B cell (primary cell): ENCODE measurements around the gene ROM1. TPM values are rescaled to one million over a fixed set of nuclear protein-coding genes. Genes with fewer than 3 reads are reported as not detected.
"Not testable (repeated sequence)": the region's sequence is repeated elsewhere in the genome, so short reads cannot be mapped to it uniquely, and the experiment has no call there.

Experiments
- ATAC-seq: fragments of 200-7000 bp; cut with Tn5 transposase; one replicate; pipeline ENCODE4 v1.10.0; 2021; ENCODE audit warnings: low read depth, mild to moderate bottlenecking, moderate number of reproducible peaks, moderate library complexity
- CTCF ChIA-PET: fragments of 350-600 bp; sonication (Branson Sonifier 250); formaldehyde crosslinking; loops from one replicate; lab custom pipeline; 2021; ENCODE audit warnings: antibody characterized with exemption, inconsistent platforms; lab: Charles Lee
- POLR2A ChIA-PET: fragments of 350-600 bp; sonication (Branson Sonifier 250); formaldehyde crosslinking; loops from one replicate; lab custom pipeline; 2021; ENCODE audit warnings: antibody characterized with exemption; lab: Charles Lee
- DNase-seq: peaks from one replicate; pipeline ENCODE4 v3.0.0; 2013
- H2AFZ ChIP-seq: 2 replicates; pipeline ENCODE4 v1.6.1; 2012; ENCODE audit warnings: mild to moderate bottlenecking, low read depth, low read length; ENCODE audit not compliant: insufficient read depth, poor library complexity, severe bottlenecking
- H3K27ac ChIP-seq, 2 donors: 1 replicate in 1 of 2; 2 replicates in 1 of 2; pipeline ENCODE4 v1.5.1; 2012 to 2013; ENCODE audit warnings: low read length in 2 of 2, mild to moderate bottlenecking in 2 of 2, moderate library complexity in 1 of 2
- H3K27me3 ChIP-seq, 4 experiments: fragments of 200-600 bp in 1 of 4; sonication (generic) in 1 of 4; replicated peaks in 1 of 4; 1 replicate in 2 of 4; 2 replicates in 2 of 4; pipeline versions ENCODE4 v1.6.1 to v1.7.0; 2013 to 2016; ENCODE audit warnings: low read length in 3 of 4, mild to moderate bottlenecking in 2 of 4, mixed read lengths in 1 of 4, moderate library complexity in 1 of 4; ENCODE audit not compliant: insufficient read depth in 4 of 4, control insufficient read depth in 3 of 4; ENCODE audit errors: control extremely low read depth in 1 of 4
- H3K36me3 ChIP-seq, 2 experiments: replicated peaks in 1 of 2; 1 replicate in 1 of 2; 2 replicates in 1 of 2; pipeline versions ENCODE4 v1.6.1 to v1.7.1; 2013; ENCODE audit warnings: low read length in 1 of 2; ENCODE audit not compliant: insufficient read depth in 2 of 2, control insufficient read depth in 1 of 2; ENCODE audit errors: control extremely low read depth in 1 of 2, extremely low read depth in 1 of 2
- H3K4me1 ChIP-seq, 2 donors: fragments of 200-600 bp in 1 of 2; sonication (generic) in 1 of 2; 1 replicate in 1 of 2; 2 replicates in 1 of 2; pipeline versions ENCODE4 v1.5.1 to v1.6.1; 2013 to 2017; ENCODE audit warnings: low read length in 2 of 2; ENCODE audit not compliant: control insufficient read depth in 2 of 2, insufficient read depth in 2 of 2
- H3K4me2 ChIP-seq: replicated peaks from 2 replicates; pipeline ENCODE3; 2012; ENCODE audit warnings: mild to moderate bottlenecking, low read depth, low read length; ENCODE audit not compliant: poor library complexity, severe bottlenecking
- H3K4me3 ChIP-seq, 5 experiments: fragments of 200-600 bp in 1 of 5; sonication (generic) in 1 of 5; 1 replicate in 3 of 5; 2 replicates in 2 of 5; pipeline versions ENCODE4 v1.5.1 to v1.7.0; 2011 to 2016; ENCODE audit warnings: low read length in 4 of 5, mild to moderate bottlenecking in 4 of 5, low read depth in 2 of 5, control low read depth in 1 of 5, moderate library complexity in 1 of 5; ENCODE audit not compliant: insufficient read depth in 1 of 5; ENCODE audit errors: control extremely low read depth in 1 of 5, extremely low read depth in 1 of 5
- H3K79me2 ChIP-seq: fragments of 200-600 bp; sonication (generic); one replicate; pipeline ENCODE4 v1.6.0; 2016; ENCODE audit warnings: low read length; ENCODE audit not compliant: control insufficient read depth, insufficient read depth
- H3K9ac ChIP-seq: fragments of 200-600 bp; sonication (generic); 2 replicates; pipeline ENCODE4 v1.6.1; 2017; ENCODE audit warnings: mild to moderate bottlenecking, low read length, moderate library complexity
- H3K9me3 ChIP-seq, 3 donors: one replicate each; pipeline versions ENCODE4 v1.6.1 to v1.7.1; 2013; ENCODE audit warnings: low read length in 2 of 3; ENCODE audit not compliant: control insufficient read depth in 2 of 3, insufficient read depth in 1 of 3; ENCODE audit errors: control extremely low read depth in 1 of 3
- H4K20me1 ChIP-seq: 2 replicates; pipeline ENCODE4 v1.6.0; 2012; ENCODE audit warnings: mild to moderate bottlenecking, low read length; ENCODE audit not compliant: insufficient read depth, control insufficient read depth, poor library complexity, severe bottlenecking
- H3K27ac Mint-ChIP-seq: one replicate; pipeline ENCODE4 v1.8.0; 2021; ENCODE audit warnings: mixed read lengths
- H3K27me3 Mint-ChIP-seq: one replicate; pipeline ENCODE4 v1.8.0; 2021; ENCODE audit warnings: mixed read lengths
- H3K4me1 Mint-ChIP-seq: one replicate; pipeline ENCODE4 v1.8.0; 2021; ENCODE audit warnings: mixed read lengths
- H3K4me3 Mint-ChIP-seq: one replicate; pipeline ENCODE4 v1.8.0; 2021; ENCODE audit warnings: mixed read lengths
- H3K9me3 Mint-ChIP-seq: one replicate; pipeline ENCODE4 v1.8.0; 2022; ENCODE audit warnings: mixed read lengths; ENCODE audit not compliant: insufficient read depth
- CTCF ChIP-seq: fragments of 200-600 bp; IDR thresholded peaks from one replicate; pipeline ENCODE4 v1.8.0; 2022; ENCODE audit warnings: antibody characterized with exemption, mild to moderate bottlenecking
- EZH2 ChIP-seq: IDR thresholded peaks from 2 replicates; pipeline ENCODE4 v1.6.1; 2012; ENCODE audit warnings: borderline replicate concordance, low read depth, mild to moderate bottlenecking, moderate library complexity, low read length; ENCODE audit not compliant: insufficient read depth, poor library complexity, severe bottlenecking
- WGBS: methylation state at CpG from one replicate; pipeline ENCODE4 v1.1.5; 2013; ENCODE audit warnings: missing lambda C conversion rate; ENCODE audit not compliant: insufficient coverage; 5-methylcytosine and 5-hydroxymethylcytosine counted together
- intact Hi-C: fragments of 100-400 bp; cut with micrococcal nuclease; formaldehyde crosslinking; loops from one replicate; pipeline ENCODE4 v1.10.0; 2022
- polyA plus RNA-seq: library from polyadenylated mRNA; depleted of rRNA; stranded (reverse); fragments of >200 nt; gene quantifications from 2 replicates; pipeline ENCODE4 v1.2.3, GENCODE V29; 2012
- total RNA-seq, 2 donors: library from RNA; stranded (reverse); fragments of 120-200 nt in 1 of 2; gene quantifications; 1 replicate in 1 of 2; 2 replicates in 1 of 2; pipeline versions ENCODE4 v1.2.3 to v1.2.4, GENCODE V29; 2013 to 2022

The ROM1 gene
- total and polyA plus RNA-seq, 2 donors (not counting 1 experiment from before 2014, with no cell fraction given), result 1.3 to 2.0 TPM

GRCh38 chr11:62615521-62615920 lies 2.5 kb downstream of the ROM1 start:
- Histone ChIP-seq H3K79me2 (peaks cover 46% of the 10 kb centered on the region), H3K4me3 (no peak overlapping the region), H2AFZ (no peak overlapping the region), H4K20me1 (peaks cover 11% of the 10 kb centered on the region), H3K27ac (no peak overlapping the region), H3K36me3 (peaks cover 0 to 19% of the 10 kb centered on the region in 2 experiments), H3K9ac (no peak overlapping the region), H3K9me3 (no peaks in the 10 kb centered on the region), H3K4me2 (no peak overlapping the region), H3K27me3 (no peaks in the 10 kb centered on the region), H3K4me1 (peaks cover 13 to 25% of the 10 kb centered on the region in 2 donors)
- TF ChIP-seq CTCF (no peak), EZH2 (no peak)
- H3K4me3 Mint-ChIP-seq, result no peak overlapping the region
- H3K27ac Mint-ChIP-seq, result no peak overlapping the region
- H3K27me3 Mint-ChIP-seq, result no peaks in the 10 kb centered on the region
- ATAC-seq (no peak), DNase-seq (no peak)
- CTCF ChIA-PET, result no interaction called here
- H3K4me1 Mint-ChIP-seq, result peaks cover 22% of the 10 kb centered on the region
- intact Hi-C loops, result no loop called here
- H3K9me3 Mint-ChIP-seq, result no peaks in the 10 kb centered on the region
- POLR2A ChIA-PET, result interaction anchor here (0.6 kb wide), 1 partner anchor 24 kb away, joined by 3 read pairs; no protein-coding TSS in a partner anchor
- 93% methylated on average over 4 of the region's 7 CpGs for WGBS

GRCh38 chr11:62616957-62617356 lies 3.9 kb downstream of the ROM1 start:
- ATAC-seq, H3K27ac Mint-ChIP-seq, H3K27me3 ChIP-seq, H3K27me3 Mint-ChIP-seq, H3K4me2 ChIP-seq, H3K27ac ChIP-seq, DNase-seq, H3K9ac ChIP-seq, POLR2A ChIA-PET, CTCF ChIA-PET, H2AFZ ChIP-seq, intact Hi-C loops, H3K4me3 ChIP-seq, H3K4me3 Mint-ChIP-seq, H3K9me3 Mint-ChIP-seq, H3K9me3 ChIP-seq: not testable (repeated sequence)
- 97% methylated on average over 6 of the region's 14 CpGs for WGBS
- Histone ChIP-seq H3K36me3 (peaks cover 0 to 19% of the 10 kb centered on the region in 2 experiments), H4K20me1 (peaks cover 11% of the 10 kb centered on the region), H3K4me1 (peaks cover 11 to 20% of the 10 kb centered on the region in 2 donors), H3K79me2 (peaks cover 36% of the 10 kb centered on the region)
- H3K4me1 Mint-ChIP-seq, result peaks cover 21% of the 10 kb centered on the region
